ENCODE data around the gene ABI1.
A peak's percentile ranks its signal among the peaks of the same experiment; 100 is the strongest.

Gene ABI1

GRCh38 chr10:26725837-26726727 lies 134.7 kb downstream of the ABI1 start:
- DNase-seq (ENCODE audit: insufficient read length, low spot score) (peak; percentile 50), FAIRE-seq (no peak)

GRCh38 chr10:26723016-26723415 lies 137.7 kb downstream of the ABI1 start:
- no peak for DNase-seq (ENCODE audit: insufficient read length, low spot score)
- no peak for FAIRE-seq

GRCh38 chr10:26721561-26721960 lies 139.2 kb downstream of the ABI1 start:
- FAIRE-seq (no peak), DNase-seq (ENCODE audit: insufficient read length, low spot score) (no peak)

- no peak for DNase-seq (ENCODE audit: insufficient read length, low spot score)
- no peak for FAIRE-seq
Measured at GRCh38 chr10:26717476-26717875, 143.3 kb downstream of the ABI1 start.

- no peak for FAIRE-seq
- no peak for DNase-seq (ENCODE audit: insufficient read length, low spot score)
Measured at GRCh38 chr10:26715137-26715487, 145.6 kb downstream of the ABI1 start.

- FAIRE-seq (no peak), DNase-seq (ENCODE audit: insufficient read length, low spot score) (no peak)
Measured at GRCh38 chr10:26714415-26715136, 146.2 kb downstream of the ABI1 start.

GRCh38 chr10:26711324-26711723 lies 149.4 kb downstream of the ABI1 start:
- DNase-seq (ENCODE audit: insufficient read length, low spot score) (no peak), FAIRE-seq (no peak)

GRCh38 chr10:26706936-26707335 lies 153.8 kb downstream of the ABI1 start:
- FAIRE-seq, result no peak
- no peak for DNase-seq (ENCODE audit: insufficient read length, low spot score)

- no peak for FAIRE-seq
- no peak for DNase-seq (ENCODE audit: insufficient read length, low spot score)
Measured at GRCh38 chr10:26706206-26706605, 154.6 kb downstream of the ABI1 start.

- DNase-seq (ENCODE audit: insufficient read length, low spot score) (no peak), FAIRE-seq (no peak)
Measured at GRCh38 chr10:26703974-26704373, 156.8 kb downstream of the ABI1 start.

GRCh38 chr10:26703096-26703495 lies 157.7 kb downstream of the ABI1 start:
- FAIRE-seq, result no peak
- no peak for DNase-seq (ENCODE audit: insufficient read length, low spot score)

GRCh38 chr10:26700884-26701630 lies 159.7 kb downstream of the ABI1 start:
- FAIRE-seq (no peak), DNase-seq (ENCODE audit: insufficient read length, low spot score) (no peak)

- no peak for DNase-seq (ENCODE audit: insufficient read length, low spot score)
- no peak for FAIRE-seq
Measured at GRCh38 chr10:26699631-26700030, 161.1 kb downstream of the ABI1 start.

- no peak for FAIRE-seq
Measured at GRCh38 chr10:26698909-26699308, 161.8 kb downstream of the ABI1 start.

GRCh38 chr10:26697922-26698608 lies 162.7 kb downstream of the ABI1 start:
- FAIRE-seq (no peak), DNase-seq (ENCODE audit: insufficient read length, low spot score) (no peak)

More at GRCh38 chr10:26698909-26699308, 161.8 kb downstream of the ABI1 start:
- no peak for DNase-seq (ENCODE audit: insufficient read length, low spot score)

GRCh38 chr10:26697163-26697921 lies 163.4 kb downstream of the ABI1 start, which contains the start of gene PDSS1:
TSS of gene PDSS1 (plus strand) at chr10:26697701. CDS start at chr10:26697712, 11 bp downstream.
- FAIRE-seq (no peak), DNase-seq (ENCODE audit: insufficient read length, low spot score) (peak; percentile 65)

- FAIRE-seq (no peak), DNase-seq (ENCODE audit: insufficient read length, low spot score) (no peak)
Measured at GRCh38 chr10:26696786-26697162, 164.0 kb downstream of the ABI1 start.
